GM18505 (cell line): ENCODE data around the gene ANKRD24.
"Not testable (repeated sequence)": the region's sequence is repeated elsewhere in the genome, so short reads cannot be mapped to it uniquely, and the experiment has no call there.

Experiments used
- ATAC-seq: cut with Tn5 transposase; IDR thresholded peaks from one replicate; pipeline ENCODE4 v1.9.1; 2021; ENCODE audit not compliant: unreplicated experiment
- POLR2A ChIP-seq: IDR thresholded peaks from 4 replicates; pipeline ENCODE4 v1.6.1; 2011; ENCODE audit warnings: borderline replicate concordance; ENCODE audit not compliant: insufficient read depth, insufficient read length; ENCODE audit errors: extremely low read depth

The ANKRD24 gene

GRCh38 chr19:4225885-4226284, 43.4 kb downstream of the ANKRD24 start:
- ATAC-seq, result no peak
- TF ChIP-seq POLR2A, result no peak

GRCh38 chr19:4227771-4228170, 45.3 kb downstream of the ANKRD24 start:
- TF ChIP-seq POLR2A, result no peak
- no peak for ATAC-seq

- no peak for ATAC-seq
- TF ChIP-seq POLR2A, result no peak
These were observed 46.3 kb downstream of the ANKRD24 start for GRCh38 chr19:4228765-4229178.

GRCh38 chr19:4229179-4229931, 46.9 kb downstream of the ANKRD24 start, which contains the start of gene EBI3:
EBI3 (plus strand) TSS chr19:4229523; CDS start chr19:4229551, 28 bp downstream.
- peak; percentile 49 for ATAC-seq
- TF ChIP-seq POLR2A, result peak; percentile 72

GRCh38 chr19:4230237-4230636, 47.7 kb downstream of the ANKRD24 start:
- ATAC-seq, result not testable (repeated sequence)

GRCh38 chr19:4231521-4231920, 49.0 kb downstream of the ANKRD24 start:
- ATAC-seq, result not testable (repeated sequence)

- ATAC-seq, result not testable (repeated sequence)
These were observed 49.6 kb downstream of the ANKRD24 start for GRCh38 chr19:4232139-4232538.

DNA sequence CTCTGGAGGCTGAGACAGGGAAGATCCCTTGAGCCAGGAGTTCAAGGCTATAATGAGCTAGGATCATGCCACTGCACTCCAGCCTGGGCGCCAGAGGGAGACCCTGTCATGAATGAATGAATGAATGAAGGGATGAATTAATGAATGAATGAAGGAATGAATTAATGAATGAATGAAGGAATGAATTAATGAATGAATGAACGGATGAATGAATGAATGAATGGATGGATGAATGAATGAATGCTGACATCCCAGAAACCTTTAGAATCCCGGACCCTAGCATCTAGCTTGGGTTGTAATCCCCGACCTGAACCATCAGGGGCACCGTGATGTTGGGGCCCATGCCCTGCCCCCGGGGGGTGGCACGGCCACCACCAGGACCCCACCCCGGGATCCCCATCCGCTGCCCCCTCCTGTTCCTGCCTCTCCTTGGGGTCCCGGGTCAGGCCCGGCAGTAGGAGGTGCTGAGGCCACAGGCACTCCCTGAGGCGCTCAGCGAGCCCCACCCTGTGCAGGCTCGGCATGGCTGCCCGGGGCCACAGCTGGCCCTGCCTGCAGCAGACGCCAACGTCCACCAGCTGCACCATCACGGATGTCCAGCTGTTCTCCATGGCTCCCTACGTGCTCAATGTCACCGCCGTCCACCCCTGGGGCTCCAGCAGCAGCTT, 50.3 kb downstream of the ANKRD24 start:
- TF ChIP-seq POLR2A, result no peak
- no peak for ATAC-seq

- ATAC-seq, result no peak
- no peak for TF ChIP-seq POLR2A
These were observed 50.9 kb downstream of the ANKRD24 start for GRCh38 chr19:4233282-4233853.

GRCh38 chr19:4234142-4234861, 51.8 kb downstream of the ANKRD24 start:
- ATAC-seq, result no peak
- TF ChIP-seq POLR2A, result no peak

DNA sequence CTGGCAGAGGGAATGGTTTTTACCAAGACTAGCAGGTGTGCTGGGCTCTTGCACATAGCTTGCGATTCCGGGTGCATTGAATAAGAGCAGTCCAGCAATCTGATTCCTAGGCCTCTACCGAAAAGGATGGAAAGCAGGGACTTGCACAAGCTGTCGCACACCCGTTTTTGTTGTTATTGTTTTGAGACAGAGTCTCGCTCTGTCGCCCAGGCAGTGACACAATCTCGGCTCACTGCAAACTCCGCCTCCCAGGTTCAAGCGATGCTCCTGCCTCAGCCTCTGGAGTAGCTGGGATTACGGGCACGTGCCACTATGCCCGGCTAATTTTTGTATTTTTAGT, 52.3 kb downstream of the ANKRD24 start:
- no peak for TF ChIP-seq POLR2A
- no peak for ATAC-seq

DNA sequence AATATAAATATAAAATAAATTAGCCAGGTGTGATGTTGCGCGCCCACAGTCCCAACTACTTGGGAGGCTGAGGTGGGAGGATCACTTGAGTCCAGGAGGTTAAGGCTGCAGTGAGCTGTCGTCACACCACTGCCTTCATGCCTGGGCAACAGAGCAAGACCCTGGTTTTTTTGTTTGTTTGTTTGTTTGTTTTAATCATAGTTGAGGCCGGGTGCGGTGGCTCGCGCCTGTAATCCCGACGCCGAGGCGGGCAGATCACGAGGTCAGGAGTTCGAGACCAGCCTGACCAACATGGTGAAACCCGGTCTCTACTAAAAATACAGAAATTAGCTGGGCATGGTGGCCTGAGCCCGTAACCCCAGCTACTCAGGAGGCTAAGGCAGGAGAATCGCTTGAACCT, 55.0 kb downstream of the ANKRD24 start:
- not testable (repeated sequence) for ATAC-seq

DNA sequence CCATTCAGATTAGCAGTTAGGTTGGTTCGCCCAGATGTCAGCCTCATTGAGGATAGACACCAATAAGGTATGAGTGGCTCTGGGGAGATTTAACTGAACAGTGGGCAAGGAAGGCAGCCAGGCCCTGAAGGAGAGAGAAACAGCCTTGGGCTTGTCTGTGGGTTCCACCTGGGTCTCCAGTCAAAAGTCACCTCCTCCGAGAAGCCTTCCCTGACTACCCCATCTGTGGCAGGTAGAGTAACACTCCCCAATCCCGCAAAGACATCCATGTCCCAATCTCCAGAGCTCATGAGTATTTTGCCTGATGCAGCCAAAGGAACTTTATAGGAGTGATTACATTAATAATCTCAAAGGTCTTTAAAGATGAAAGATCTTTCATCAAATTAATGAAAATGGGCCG, 56.3 kb downstream of the ANKRD24 start:
- no peak for ATAC-seq

More for the DNA sequence above, 56.3 kb downstream of the ANKRD24 start:
- TF ChIP-seq POLR2A, result peak; percentile 22
